CD4-positive, alpha-beta T cell treated with Interferon gamma for 1 hour (primary cell): Measurements from ENCODE around the gene MPHOSPH6.
"Not testable (repeated sequence)": the region's sequence is repeated elsewhere in the genome, so short reads cannot be mapped to it uniquely, and the experiment has no call there.

Experiments used
- DNase-seq: peaks from one replicate; pipeline ENCODE4 v3.0.0-alpha.2; 2020

The MPHOSPH6 gene

DNA sequence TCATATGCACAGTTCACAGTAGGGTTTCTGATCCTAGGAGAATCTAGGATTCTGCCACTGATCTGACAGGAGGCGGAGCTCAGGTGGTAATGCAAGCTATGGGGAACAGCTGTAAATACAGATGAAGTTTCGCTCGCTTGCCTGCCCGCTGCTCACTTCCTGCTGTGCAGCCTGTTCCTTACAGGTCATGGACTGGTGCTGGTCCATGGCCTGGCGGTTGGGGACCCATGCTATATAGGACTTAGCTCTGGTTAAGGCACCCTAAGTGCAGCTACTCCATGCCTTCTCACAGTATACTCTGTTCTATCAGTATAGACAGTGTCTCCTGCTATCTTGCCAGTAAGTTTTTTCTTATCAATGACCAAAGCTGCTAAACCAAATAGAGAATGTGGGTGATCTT is 2.4 kb downstream of the MPHOSPH6 start:
- no peak for DNase-seq

GRCh38 chr16:82160226-82160625 is 9.8 kb downstream of the MPHOSPH6 start:
- DNase-seq: no peak

DNA sequence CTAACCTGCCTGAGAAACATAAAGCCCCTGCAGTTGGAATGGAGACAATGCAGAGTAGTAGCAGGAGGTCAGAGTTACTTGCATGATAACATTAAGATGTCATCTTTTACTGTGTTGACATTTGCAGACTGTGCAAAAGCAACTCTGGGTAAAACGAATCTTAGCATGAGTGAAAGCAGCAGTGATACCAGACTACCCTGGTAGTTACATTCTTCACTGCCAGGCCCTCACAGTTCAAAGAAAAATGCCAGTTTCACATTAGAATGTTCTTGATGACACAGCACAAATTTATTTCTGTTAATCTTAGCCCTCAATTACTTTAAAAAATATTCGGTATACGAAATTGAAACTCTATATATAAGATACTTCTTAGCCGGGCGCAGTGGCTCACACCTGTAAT is 12.2 kb downstream of the MPHOSPH6 start:
- no peak for DNase-seq

GRCh38 chr16:82157534-82157812 is 12.6 kb downstream of the MPHOSPH6 start:
- no peak for DNase-seq

DNA sequence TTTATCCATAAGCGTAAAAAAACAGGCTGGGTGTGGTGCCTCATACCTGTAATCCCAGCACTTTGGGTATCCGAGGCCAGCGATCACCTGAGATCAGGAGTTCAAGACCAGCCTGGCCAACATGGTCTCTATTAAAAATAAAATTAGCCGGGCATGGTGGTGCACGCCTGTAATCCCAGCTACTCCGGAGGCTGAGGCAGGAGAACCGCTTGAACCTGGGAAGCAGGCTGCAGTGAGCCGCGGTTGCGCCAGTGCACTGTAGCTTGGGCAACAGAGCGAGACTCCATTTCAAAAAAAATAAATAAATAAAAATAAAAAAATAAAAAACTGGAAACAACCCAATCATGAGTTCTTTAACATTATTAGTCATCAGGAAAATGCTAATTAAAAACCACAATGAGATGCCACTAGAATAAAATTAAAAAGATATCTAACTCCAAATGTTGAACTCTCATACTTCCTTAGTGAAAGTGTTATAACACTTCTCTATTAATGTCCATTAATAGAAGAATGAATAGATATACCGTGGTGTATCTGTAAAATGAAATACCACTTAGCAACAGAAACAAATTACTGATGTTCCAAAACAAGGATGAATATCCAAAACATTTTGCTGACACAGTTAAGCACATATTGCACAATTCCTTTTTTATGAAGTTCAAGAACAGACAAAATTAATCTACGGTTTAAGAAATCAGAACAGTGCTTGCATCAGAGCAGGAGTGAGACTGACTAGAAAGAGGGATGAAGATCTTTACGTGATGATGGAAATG is 13.1 kb downstream of the MPHOSPH6 start:
- DNase-seq: no peak

- DNase-seq: no peak
Measured at GRCh38 chr16:82152641-82153112, 17.3 kb downstream of the MPHOSPH6 start.

DNA sequence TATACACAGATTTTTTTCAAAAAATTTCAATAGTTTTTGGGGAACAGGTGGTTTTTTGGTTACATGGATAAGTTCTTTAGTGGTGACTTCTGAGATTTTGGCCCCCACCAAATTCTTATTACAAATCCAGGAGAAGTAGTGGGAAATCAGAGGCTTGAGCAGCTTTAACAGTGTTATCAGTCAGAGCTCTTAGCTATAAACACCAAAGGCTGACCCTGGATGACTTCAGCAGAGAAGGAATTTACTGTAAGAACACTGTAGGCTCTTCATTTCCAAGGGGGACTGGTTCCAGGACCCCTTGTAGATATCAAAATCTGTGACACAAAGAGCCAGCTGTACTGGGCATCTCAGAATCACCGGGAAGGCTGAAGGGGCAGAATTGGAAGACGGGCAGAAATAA is 17.8 kb downstream of the MPHOSPH6 start:
- DNase-seq: no peak

DNA sequence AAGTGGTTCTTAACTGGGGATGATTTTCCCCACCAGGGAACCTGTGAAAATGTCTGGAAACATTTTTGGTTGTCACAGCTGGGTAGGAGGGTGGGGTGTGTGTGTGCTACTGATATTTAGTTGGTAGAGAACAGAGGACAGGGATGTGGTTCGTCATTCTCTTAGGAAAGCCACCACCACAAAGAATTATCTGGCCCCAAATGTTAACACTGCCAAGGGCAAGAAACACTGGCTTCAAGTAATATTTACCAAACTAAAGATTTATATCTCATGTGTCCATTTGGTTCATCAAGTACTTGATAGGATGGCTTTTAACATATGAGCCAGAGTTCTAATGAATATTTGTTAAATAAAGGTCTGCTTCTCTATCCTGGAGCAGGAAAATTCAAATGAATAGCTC is 19.5 kb downstream of the MPHOSPH6 start:
- no peak for DNase-seq

- DNase-seq: no peak
Measured at GRCh38 chr16:82149536-82149935, 20.5 kb downstream of the MPHOSPH6 start.

- DNase-seq: no peak
Measured at GRCh38 chr16:82147546-82147945, 22.5 kb downstream of the MPHOSPH6 start.

DNA sequence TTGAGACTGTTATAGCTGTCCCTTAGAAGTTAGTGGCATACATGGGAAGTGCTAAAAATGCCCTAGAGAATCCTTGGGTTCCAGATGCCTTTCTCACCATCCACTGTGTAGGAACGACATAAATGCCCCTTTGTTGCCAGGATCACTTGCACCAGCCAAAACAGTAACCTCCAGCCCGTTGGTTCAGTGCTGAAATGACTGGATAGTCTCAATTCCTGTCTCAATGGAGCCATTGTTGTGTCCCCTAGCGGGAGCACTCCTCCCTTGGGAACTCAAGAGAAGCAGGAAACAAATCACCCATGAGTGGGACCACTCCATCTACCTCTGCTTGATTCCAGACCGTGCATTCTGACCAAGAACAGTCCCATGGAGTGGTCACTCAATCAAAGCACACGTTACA is 23.1 kb downstream of the MPHOSPH6 start:
- DNase-seq: no peak

DNA sequence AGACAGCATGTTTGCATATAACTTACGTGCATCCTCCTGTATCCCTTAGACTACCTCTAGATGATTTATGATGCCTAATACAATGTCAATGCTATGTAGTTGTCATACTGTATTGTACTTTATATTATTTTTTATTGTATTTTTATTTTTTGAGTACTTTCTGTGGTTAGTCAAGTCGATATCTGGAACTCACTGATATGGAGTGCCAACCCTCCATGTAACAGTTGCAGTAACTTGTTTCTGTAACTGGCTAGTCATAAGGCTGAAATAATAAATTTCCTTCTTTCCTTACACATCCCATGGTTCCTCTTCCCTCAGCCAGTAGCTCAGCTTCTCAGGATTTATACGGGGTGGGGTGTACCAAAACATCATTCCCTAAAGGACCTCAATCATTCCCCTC is 23.5 kb downstream of the MPHOSPH6 start:
- DNase-seq: no peak

- DNase-seq: not testable (repeated sequence)
Measured at GRCh38 chr16:82139286-82139571, 30.8 kb downstream of the MPHOSPH6 start.

GRCh38 chr16:82138478-82139285 is 31.3 kb downstream of the MPHOSPH6 start:
- no peak for DNase-seq

DNA sequence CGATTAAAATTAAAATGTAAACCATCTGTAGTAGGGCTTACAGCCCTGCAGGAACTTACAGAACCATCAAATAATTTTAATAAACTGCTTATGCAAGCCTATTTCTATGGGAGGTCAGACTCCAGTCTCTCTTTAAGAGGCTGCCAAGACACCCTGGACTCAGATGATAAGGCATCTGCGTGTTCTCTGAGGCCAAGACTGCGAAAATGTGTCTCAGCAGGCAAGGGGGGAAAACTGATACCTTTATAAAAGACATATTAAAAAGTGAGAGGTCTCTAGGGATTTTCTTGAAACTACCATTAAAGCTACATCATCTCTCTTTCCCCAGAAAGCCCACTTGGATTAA is 32.2 kb downstream of the MPHOSPH6 start:
- DNase-seq: no peak

DNA sequence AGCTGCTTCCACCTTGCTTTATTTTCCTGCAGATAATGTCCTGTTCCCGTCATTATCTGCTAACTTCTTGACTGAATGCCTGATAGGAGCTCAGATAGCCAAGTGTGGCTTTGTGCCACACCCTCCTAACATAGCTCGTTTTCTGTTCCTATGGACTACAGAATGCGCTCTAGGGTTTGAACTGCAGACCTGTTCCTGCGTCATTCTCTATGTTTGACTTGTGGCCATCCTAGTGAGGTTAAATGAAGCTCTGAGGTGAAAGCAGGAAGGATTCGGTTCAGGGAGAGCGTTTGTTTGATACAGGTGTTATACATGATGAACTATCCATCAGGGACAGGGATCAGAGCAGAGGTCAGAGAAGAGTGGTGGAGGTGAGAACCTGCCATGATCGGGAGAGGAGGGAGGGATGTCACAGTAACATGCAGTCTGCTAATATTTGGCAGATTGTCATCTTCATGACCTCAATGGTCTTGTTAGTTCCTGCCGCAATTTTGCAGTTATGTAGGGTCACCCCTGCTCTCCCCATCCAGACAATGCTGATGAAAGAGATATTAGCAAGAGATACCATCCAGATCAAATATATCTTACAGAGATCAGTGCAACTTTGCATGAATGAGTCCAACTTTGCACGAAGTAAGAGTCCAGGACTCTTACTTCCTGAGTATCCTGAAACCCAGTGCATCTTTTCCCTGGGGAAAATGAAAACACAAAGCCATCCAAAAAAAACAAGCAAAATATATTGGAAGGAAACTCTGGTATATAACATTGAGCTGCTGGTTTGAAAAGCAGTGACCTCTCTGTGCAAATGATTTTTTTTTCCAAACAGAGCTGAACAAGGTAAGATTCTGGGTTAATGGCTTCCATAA is 32.8 kb downstream of the MPHOSPH6 start:
- no peak for DNase-seq

GRCh38 chr16:82135844-82136243 is 34.2 kb downstream of the MPHOSPH6 start:
- DNase-seq: no peak

- DNase-seq: no peak
Measured at GRCh38 chr16:82134846-82135245, 35.2 kb downstream of the MPHOSPH6 start.

- no peak for DNase-seq
Measured at GRCh38 chr16:82133798-82134197, 36.2 kb downstream of the MPHOSPH6 start.

DNA sequence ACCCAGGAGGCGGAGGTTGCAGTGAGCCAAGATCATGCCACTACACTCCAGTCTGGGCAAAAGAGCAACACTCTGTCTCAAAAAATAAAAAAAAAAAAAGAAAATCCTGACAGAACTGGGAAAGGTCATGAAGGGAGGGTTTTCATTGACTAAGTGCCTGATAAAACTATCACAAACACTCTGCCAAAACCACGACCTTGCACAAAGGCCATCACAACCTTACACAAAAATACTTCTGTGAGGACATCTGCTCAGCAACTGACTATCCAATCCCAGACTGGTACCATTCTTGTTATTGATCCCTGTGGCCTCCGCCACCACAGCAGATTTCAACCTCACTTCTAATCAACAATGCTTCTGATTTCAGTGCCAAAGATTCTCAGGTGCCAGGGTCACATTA is 40.1 kb downstream of the MPHOSPH6 start:
- no peak for DNase-seq

- DNase-seq: no peak
Measured at GRCh38 chr16:82124651-82125050, 45.4 kb downstream of the MPHOSPH6 start.

GRCh38 chr16:82119405-82119804 is 50.6 kb downstream of the MPHOSPH6 start:
- no peak for DNase-seq

GRCh38 chr16:82118749-82119148 is 51.3 kb downstream of the MPHOSPH6 start:
- DNase-seq: no peak

DNA sequence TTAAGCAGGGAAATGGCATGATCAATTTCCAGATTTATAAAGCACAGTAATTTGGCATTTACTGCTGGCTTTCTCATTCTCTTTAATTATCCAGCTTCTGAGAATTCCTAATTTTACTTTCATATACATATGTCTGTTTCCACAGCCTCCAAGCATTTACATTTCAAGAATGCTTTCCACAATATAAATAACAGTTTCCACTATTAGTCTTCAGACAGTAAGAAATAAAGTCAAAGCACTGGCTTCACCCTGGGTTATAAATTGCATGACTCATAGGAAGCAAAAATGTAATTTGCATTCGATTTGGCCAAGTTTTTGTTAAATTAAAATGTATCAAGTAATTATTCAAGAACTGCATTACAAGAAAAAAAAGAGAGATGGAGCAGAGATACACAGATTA is 53.5 kb downstream of the MPHOSPH6 start:
- no peak for DNase-seq
